GM21723 (cell line): ENCODE data around the gene DNMBP.
"Not testable (repeated sequence)": the region's sequence is repeated elsewhere in the genome, so short reads cannot be mapped to it uniquely, and the experiment has no call there.

ENCODE experiments used
- ATAC-seq: cut with Tn5 transposase; IDR thresholded peaks from one replicate; pipeline ENCODE4 v1.9.1; 2021; ENCODE audit warnings: mild to moderate bottlenecking, moderate library complexity; ENCODE audit not compliant: unreplicated experiment

The DNMBP gene

GRCh38 chr10:99993701-99994689 is 15.8 kb downstream of the DNMBP start:
- peak; percentile 87 for ATAC-seq

DNA sequence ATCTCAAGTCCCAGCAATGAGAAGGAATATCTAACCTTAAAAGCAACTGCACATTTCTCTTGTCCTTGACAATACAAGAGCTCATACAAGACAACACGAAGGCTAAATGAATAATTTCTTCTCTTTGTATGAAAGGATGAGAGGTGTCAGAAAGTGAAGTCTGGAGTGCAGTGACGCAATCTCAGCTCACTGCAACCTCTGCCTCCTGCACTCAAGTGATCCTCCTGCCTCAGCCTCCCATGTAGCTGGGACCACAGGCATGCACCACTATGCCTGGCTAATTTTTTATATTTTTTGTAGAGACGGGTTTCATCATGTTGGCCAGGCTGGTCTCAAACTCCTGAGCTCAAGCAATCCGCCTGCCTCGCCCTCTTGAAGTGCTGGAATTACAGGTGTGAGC is 24.1 kb downstream of the DNMBP start:
- ATAC-seq, result not testable (repeated sequence)

GRCh38 chr10:99984211-99985034 is 25.3 kb downstream of the DNMBP start:
- peak; percentile 64 for ATAC-seq

- ATAC-seq, result no peak
These were observed 26.3 kb downstream of the DNMBP start for GRCh38 chr10:99983280-99983988.

- ATAC-seq, result no peak
These were observed 27.0 kb downstream of the DNMBP start for GRCh38 chr10:99982728-99983127.

- ATAC-seq, result no peak
These were observed 28.1 kb downstream of the DNMBP start for GRCh38 chr10:99981581-99982199.

- no peak for ATAC-seq
These were observed 30.6 kb downstream of the DNMBP start for GRCh38 chr10:99979066-99979685.

GRCh38 chr10:99977916-99978315 is 31.8 kb downstream of the DNMBP start:
- ATAC-seq, result no peak

GRCh38 chr10:99976886-99977665 is 32.7 kb downstream of the DNMBP start:
- ATAC-seq, result no peak

DNA sequence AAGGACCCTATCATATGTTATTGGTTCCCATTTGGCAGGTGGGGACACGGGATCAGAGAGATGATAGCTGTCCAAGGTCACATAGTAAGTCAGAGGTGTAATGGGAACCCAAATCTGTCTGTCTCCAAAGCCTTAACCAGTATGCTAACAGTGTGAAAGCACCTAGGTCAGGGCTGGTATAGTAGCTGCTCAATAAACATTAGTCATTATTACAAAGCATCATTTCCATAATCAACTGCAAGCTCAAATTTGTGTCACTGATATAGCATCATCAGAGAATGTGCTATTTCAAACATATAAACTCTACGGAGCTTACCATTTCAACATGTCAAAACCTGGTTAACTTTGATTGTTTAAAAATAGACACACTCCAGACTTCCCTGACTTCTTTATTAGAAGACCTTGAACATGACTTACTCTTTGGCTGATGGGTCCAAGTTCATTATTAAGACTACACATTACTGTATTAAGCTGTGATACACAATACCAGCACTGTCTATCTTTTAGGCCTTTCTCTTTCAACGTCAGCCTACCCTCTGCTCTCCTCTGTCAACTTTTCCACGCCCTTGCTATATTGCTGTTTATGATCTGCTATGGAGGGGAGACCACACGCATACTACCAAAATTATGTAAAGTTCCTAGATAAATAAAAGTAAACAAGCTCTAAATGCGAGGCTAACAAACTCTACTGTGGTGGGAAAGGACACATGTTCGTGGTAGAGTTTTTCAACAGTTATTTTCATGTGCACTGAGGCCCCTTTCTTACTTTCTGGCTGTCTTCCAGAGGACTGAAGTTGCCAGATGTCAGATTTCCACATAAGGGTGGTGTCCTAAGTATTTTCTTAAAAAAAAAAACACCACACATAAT is 33.6 kb downstream of the DNMBP start:
- no peak for ATAC-seq

DNA sequence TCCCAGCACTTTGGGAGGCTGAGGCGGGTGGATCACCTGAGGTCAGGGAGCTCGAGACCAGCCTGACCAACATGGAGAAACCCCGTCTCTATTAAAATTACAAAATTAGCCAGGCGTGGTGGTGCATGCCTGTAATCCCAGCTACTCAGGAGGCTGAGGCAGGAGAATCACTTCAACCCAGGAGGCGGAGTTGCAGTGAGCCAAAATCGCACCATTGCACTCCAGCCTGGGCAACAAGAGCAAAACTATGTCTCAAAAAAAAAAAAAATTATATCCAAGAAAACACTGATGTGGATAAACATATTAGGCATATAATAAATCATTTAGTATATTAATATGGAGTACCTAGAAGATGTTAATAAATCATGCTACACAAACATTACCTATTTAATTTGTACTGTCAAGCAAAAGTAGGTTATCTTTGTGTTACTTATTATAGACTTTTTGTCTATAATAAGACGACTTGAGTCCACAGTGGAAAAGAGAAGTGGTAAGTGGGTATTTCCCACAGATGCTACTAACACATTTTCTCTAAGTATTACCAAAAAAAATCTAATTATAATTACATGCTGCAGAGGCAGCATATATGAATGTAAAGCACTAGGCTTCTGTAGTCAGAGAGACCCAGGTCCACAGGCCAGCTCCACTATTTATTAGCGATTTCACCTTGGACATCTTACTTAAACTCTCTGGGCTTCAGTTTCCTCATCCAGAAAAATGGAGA is 34.5 kb downstream of the DNMBP start:
- ATAC-seq, result no peak

GRCh38 chr10:99973190-99973589 is 36.6 kb downstream of the DNMBP start:
- no peak for ATAC-seq

GRCh38 chr10:99967961-99968360 is 41.8 kb downstream of the DNMBP start:
- ATAC-seq, result no peak

DNA sequence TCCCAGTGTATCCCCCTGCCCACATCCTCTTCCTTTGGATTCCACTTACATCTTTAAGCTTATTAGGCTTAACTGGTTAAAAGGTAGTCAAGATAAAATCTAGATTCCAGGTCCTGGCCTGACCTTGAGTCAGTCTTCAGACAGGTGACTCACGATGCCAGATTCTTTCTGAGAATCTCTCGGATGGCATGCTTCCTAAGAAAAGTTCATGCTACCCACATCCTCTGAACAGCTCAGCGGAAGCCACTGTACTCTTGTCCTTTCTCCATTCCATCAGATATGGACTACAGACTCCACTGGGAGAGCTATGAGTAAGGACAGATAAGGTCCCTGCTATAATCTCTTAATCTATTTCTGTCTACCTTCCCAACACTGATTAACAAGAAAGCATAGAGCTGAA is 43.4 kb downstream of the DNMBP start:
- ATAC-seq, result no peak

DNA sequence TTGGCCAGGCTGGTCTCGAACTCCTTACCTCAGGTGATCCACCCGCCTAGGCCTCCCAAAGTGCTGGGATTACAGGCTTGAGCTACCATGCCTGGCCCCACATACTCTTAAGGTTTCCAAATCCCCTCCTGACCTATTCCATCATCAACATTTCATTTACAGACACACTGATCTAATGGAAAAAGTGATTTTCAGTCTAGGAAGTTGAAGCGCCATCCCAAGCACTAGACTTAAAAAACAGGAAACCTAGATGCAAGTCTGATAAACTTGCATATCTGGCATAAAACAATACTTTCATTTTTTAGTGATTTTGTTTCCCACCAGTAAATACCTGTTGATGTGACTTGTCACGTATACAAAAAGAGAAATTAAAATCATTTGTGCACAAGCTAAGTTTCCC is 44.0 kb downstream of the DNMBP start:
- no peak for ATAC-seq

DNA sequence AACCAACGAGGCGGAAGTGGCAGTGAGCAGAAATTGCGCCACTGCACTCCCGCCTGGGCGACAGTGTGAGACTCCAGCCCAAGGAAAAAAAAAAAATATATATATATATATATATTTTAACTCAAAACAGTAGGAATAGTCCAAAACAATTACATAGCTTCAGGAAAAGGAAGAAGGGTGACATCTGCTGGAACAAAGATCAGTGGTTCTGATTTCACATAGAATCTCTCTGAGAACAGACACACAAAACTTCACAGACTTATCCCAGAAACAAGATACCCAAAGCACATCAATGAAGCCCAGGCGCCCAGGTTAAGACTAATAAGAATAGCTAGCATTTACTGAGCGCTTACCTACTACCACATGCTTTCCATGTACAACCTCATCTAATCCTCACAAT is 45.0 kb downstream of the DNMBP start:
- no peak for ATAC-seq

- not testable (repeated sequence) for ATAC-seq
These were observed 46.1 kb downstream of the DNMBP start for GRCh38 chr10:99963467-99964165.
